K562 (cell line): ENCODE data around the gene IGIP. TPM values are rescaled to one million over a fixed set of nuclear protein-coding genes. Genes with fewer than 3 reads are reported as not detected.
A peak's percentile ranks its signal among the peaks of the same experiment; 100 is the strongest.

ENCODE experiments used
- ATAC-seq: fragments of 200-7000 bp; cut with Tn5 transposase; 3 replicates; pipeline ENCODE4 v1.9.1; 2020; ENCODE audit warnings: moderate library complexity
- BruUV-seq: library from RNA; stranded (reverse); fragments of 400-500 nt; replicated peaks from 2 replicates; lab custom pipeline; 2021; lab: Mats Ljungman, UMichigan
- CTCF ChIA-PET: fragments of 300-600 bp; formaldehyde crosslinking; extraction: SDS; loops from one replicate; lab custom pipeline; 2021; ENCODE audit warnings: low intra/inter-chr PET ratio; lab: Yijun Ruan, JAX
- POLR2A ChIA-PET: fragments of 300-600, 350-650 bp; sonication (Branson Sonifier 250); formaldehyde crosslinking; extraction: SDS; loops from one replicate; lab custom pipeline; 2021; ENCODE audit warnings: antibody characterized with exemption, inconsistent platforms; lab: Yijun Ruan, JAX
- DNase-seq, 4 experiments: peaks; one replicate each; pipeline versions ENCODE4 v3.0.0 to v3.0.0-alpha.2; 2011 to 2018; ENCODE audit warnings: low spot score in 3 of 4, mixed read lengths in 3 of 4; ENCODE audit errors: extremely low read depth in 1 of 4
- FAIRE-seq: peaks from 2 replicates; lab custom pipeline; 2011; peaks lifted over from hg19 to GRCh38; lab: Jason Lieb, UNC
- H2AFZ ChIP-seq: 2 replicates; pipeline ENCODE4 v1.6.0; 2011; ENCODE audit warnings: low read depth, low read length, control low read depth, inconsistent platforms
- H3K27ac ChIP-seq: fragments of 200-600 bp; 3 replicates; pipeline ENCODE4 v1.8.0; 2011; ENCODE audit warnings: low read depth, mild to moderate bottlenecking, control low read depth, inconsistent platforms, low read length, moderate library complexity, mixed read lengths; ENCODE audit errors: extremely low read depth
- H3K27me3 ChIP-seq, 2 experiments: fragments of 300-600 bp in 1 of 2; 2 replicates in 1 of 2; 3 replicates in 1 of 2; pipeline versions ENCODE4 v1.6.0 to v1.8.0; 2011; ENCODE audit warnings: inconsistent platforms in 2 of 2, low read length in 2 of 2, mild to moderate bottlenecking in 1 of 2, mixed read lengths in 1 of 2, moderate library complexity in 1 of 2; ENCODE audit not compliant: control insufficient read depth in 2 of 2, insufficient read depth in 2 of 2
- H3K36me3 ChIP-seq: fragments of 300-600 bp; 3 replicates; pipeline ENCODE4 v1.8.0; 2011; ENCODE audit warnings: mild to moderate bottlenecking, low read length, inconsistent platforms; ENCODE audit not compliant: control insufficient read depth, insufficient read depth
- H3K4me1 ChIP-seq, 2 experiments: fragments of 200-600 bp in 1 of 2; replicated peaks in 1 of 2; 2 replicates in 1 of 2; 3 replicates in 1 of 2; pipeline versions ENCODE4 v1.5.1 to v1.8.0; 2011; ENCODE audit warnings: inconsistent platforms in 2 of 2, low read length in 2 of 2, mild to moderate bottlenecking in 1 of 2, mixed read lengths in 1 of 2, moderate library complexity in 1 of 2; ENCODE audit not compliant: control insufficient read depth in 2 of 2, insufficient read depth in 2 of 2
- H3K4me2 ChIP-seq: 2 replicates; pipeline ENCODE4 v1.6.1; 2011; ENCODE audit warnings: low read length, control low read depth, inconsistent platforms, mixed read lengths; ENCODE audit not compliant: insufficient read depth
- H3K4me3 ChIP-seq: fragments of 200-600 bp; sonication (generic), shearing (Covaris generic); 2 replicates; pipeline ENCODE4 v1.5.1; 2016; ENCODE audit warnings: control low read depth, inconsistent platforms
- H3K79me2 ChIP-seq: fragments of 200-600 bp; 3 replicates; pipeline ENCODE4 v1.8.0; 2011; ENCODE audit warnings: low read length, inconsistent platforms; ENCODE audit not compliant: control insufficient read depth, insufficient read depth
- H3K9ac ChIP-seq, 2 experiments: 2 replicates each; pipeline versions ENCODE4 v1.6.0 to v1.6.1; 2011; ENCODE audit warnings: low read depth in 2 of 2, low read length in 2 of 2, control low read depth in 1 of 2, inconsistent platforms in 1 of 2, mild to moderate bottlenecking in 1 of 2, mixed read lengths in 1 of 2; ENCODE audit not compliant: insufficient read depth in 1 of 2
- H3K9me1 ChIP-seq: one replicate; pipeline ENCODE4 v1.6.0; 2011; ENCODE audit warnings: inconsistent platforms, mild to moderate bottlenecking, low read length, moderate library complexity; ENCODE audit not compliant: control insufficient read depth, insufficient read depth
- H3K9me3 ChIP-seq: replicated peaks from 2 replicates; pipeline ENCODE4 v1.5.1; 2011; ENCODE audit warnings: low read depth, low read length, inconsistent platforms; ENCODE audit not compliant: control insufficient read depth, insufficient read depth
- H4K20me1 ChIP-seq: replicated peaks from 2 replicates; pipeline ENCODE4 v1.6.1; 2011; ENCODE audit warnings: low read length, inconsistent platforms, mixed read lengths; ENCODE audit not compliant: control insufficient read depth, insufficient read depth
- ARHGAP35 ChIP-seq: fragments of 450-650 bp; IDR thresholded peaks from 2 replicates; pipeline ENCODE4 v1.6.1; 2018; ENCODE audit not compliant: partially characterized antibody
- CHD2 ChIP-seq: IDR thresholded peaks from 2 replicates; pipeline ENCODE4 v1.6.1; 2011; ENCODE audit warnings: low read depth, low read length
- HDAC1 ChIP-seq, 2 experiments: fragments of 450-650 bp; IDR thresholded peaks; 2 replicates each; pipeline ENCODE4 v1.6.1; 2016 to 2017; ENCODE audit warnings: inconsistent platforms in 1 of 2, mild to moderate bottlenecking in 1 of 2, moderate library complexity in 1 of 2
- HDAC6 ChIP-seq: IDR thresholded peaks from 2 replicates; pipeline ENCODE4 v1.6.1; 2012; ENCODE audit warnings: low read depth, mild to moderate bottlenecking, control low read depth, inconsistent platforms, low read length, moderate library complexity
- HDAC8 ChIP-seq: fragments of 450-650 bp; IDR thresholded peaks from 2 replicates; pipeline ENCODE4 v1.6.1; 2016; ENCODE audit warnings: mild to moderate bottlenecking, missing genetic modification characterization, moderate library complexity, missing compliant biosample characterization
- HNRNPH1 ChIP-seq: fragments of 200-400 bp; formaldehyde crosslinking; optimal IDR thresholded peaks from 2 replicates; pipeline ENCODE3; 2017; ENCODE audit warnings: low read depth, mild to moderate bottlenecking, low read length, moderate library complexity
- NR3C1 ChIP-seq: sonication (generic); formaldehyde crosslinking; IDR thresholded peaks from 2 replicates; pipeline ENCODE4 v1.8.1; 2022; ENCODE audit warnings: missing genetic modification reagents
- RUNX1 ChIP-seq: sonication (generic); IDR thresholded peaks from 2 replicates; pipeline ENCODE4 v1.6.1; 2016; ENCODE audit warnings: antibody characterized with exemption, low read depth
- TEAD1 ChIP-seq, 2 experiments: fragments of 450-650 bp in 1 of 2; sonication (generic) in 1 of 2; formaldehyde crosslinking; IDR thresholded peaks; 2 replicates each; pipeline versions ENCODE4 v1.4.0 to v1.8.0; 2020 to 2022; ENCODE audit warnings: mild to moderate bottlenecking in 2 of 2, missing genetic modification reagents in 1 of 2
- TGIF2 ChIP-seq: sonication (generic); formaldehyde crosslinking; IDR thresholded peaks from 2 replicates; pipeline ENCODE4 v1.8.1; 2022; ENCODE audit warnings: mild to moderate bottlenecking, missing genetic modification reagents, moderate library complexity
- UBTF ChIP-seq, 2 experiments: IDR thresholded peaks; 2 replicates each; pipeline ENCODE4 v1.6.1; 2012; ENCODE audit warnings: improper control_type of control experiment in 2 of 2, low read depth in 2 of 2, low read length in 2 of 2, borderline replicate concordance in 1 of 2
- ZNF184 ChIP-seq: sonication (generic); formaldehyde crosslinking; IDR thresholded peaks from 2 replicates; pipeline ENCODE4 v1.5.0; 2020; ENCODE audit warnings: missing genetic modification reagents
- ZNF3 ChIP-seq: fragments of 250-450 bp; sonication (Bioruptor Pico); IDR thresholded peaks from 2 replicates; pipeline ENCODE4 v1.5.0; 2021; ENCODE audit warnings: mild to moderate bottlenecking, moderate library complexity
- WGBS: fragments of 100-300 bp; shearing (Covaris generic); methylation state at CpG from one replicate; pipeline ENCODE4 v1.1.6; 2016; ENCODE audit warnings: low coverage, mixed read lengths; ENCODE audit not compliant: insufficient coverage; ENCODE audit errors: missing lambda C conversion rate; 5-methylcytosine and 5-hydroxymethylcytosine counted together
- in situ Hi-C: fragments of 300-500 bp; cut with MboI; formaldehyde crosslinking; loops from 4 replicates; pipeline ENCODE4 v1.15.0; 2018; ENCODE audit warnings: inconsistent platforms, mixed read lengths
- intact Hi-C: fragments of 100-400 bp; cut with micrococcal nuclease; formaldehyde crosslinking; loops from 2 replicates; pipeline ENCODE4 v1.14.2; 2022
- polyA plus RNA-seq, 8 experiments: library from polyadenylated mRNA; depleted of rRNA in 4 of 8; stranded (reverse) in 5 of 8; unstranded in 3 of 8; fragments of >200 nt; fragmentation: Nextera tagmentation in 2 of 8; fragmentation: Illumina TruSeq in 1 of 8; extraction: Ambion mirVana in 2 of 8; extraction: Trizol in 1 of 8; gene quantifications; 2 replicates each; pipeline versions ENCODE4 v1.2.1 to v1.2.3, GENCODE V29; 2011 to 2014; ENCODE audit warnings: inconsistent platforms in 1 of 8, missing spikeins in 1 of 8
- total RNA-seq, 7 experiments: library from RNA; depleted of rRNA in 6 of 7; stranded (reverse); fragments of >200 nt in 6 of 7; fragmentation: Illumina TruSeq in 2 of 7; extraction: Trizol in 2 of 7; gene quantifications; 2 replicates each; pipeline versions ENCODE4 v1.2.1 to v1.2.3, GENCODE V29; 2011 to 2021; ENCODE audit warnings: low replicate concordance in 1 of 7
- TF ChIP-seq, protein P1 (sequence below): fragments of 250-450 bp; sonication (Bioruptor Pico); IDR thresholded peaks from 2 replicates; pipeline ENCODE4 v1.4.0; 2020; ENCODE audit warnings: borderline replicate concordance
- TF ChIP-seq, protein P2 (sequence below), 2 experiments: fragments of 450-650 bp in 1 of 2; sonication (generic) in 1 of 2; formaldehyde crosslinking in 1 of 2; IDR thresholded peaks in 1 of 2; conservative IDR thresholded peaks in 1 of 2; 2 replicates each; pipeline versions ENCODE4 v1.6.1 to v1.8.1; 2016 to 2023; ENCODE audit warnings: mild to moderate bottlenecking in 2 of 2, moderate library complexity in 2 of 2, inconsistent platforms in 1 of 2, missing genetic modification reagents in 1 of 2

The IGIP gene
- total and polyA plus RNA-seq, 9 of the 15 experiments (the other 6 are each of a cell fraction or from before 2014, with no cell fraction given): 0.52 to 1.6 (median 1.2) TPM

GRCh38 chr5:140108093-140109017 lies 17.4 kb upstream of the IGIP start:
- FAIRE-seq: no peak
- POLR2A ChIA-PET: interaction anchor here (0.6 to 2.2 kb wide), 15 partner anchors 10 to 613 kb away, joined by 3 to 7 read pairs (median 4); no protein-coding TSS in a partner anchor
- H3K4me2 ChIP-seq: peak overlapping the region; percentile 89
- in situ Hi-C loops (no loop called here), intact Hi-C loops (no loop called here)
- no peaks in the 10 kb centered on the region for H3K9me3 ChIP-seq
- H3K79me2 ChIP-seq: peaks cover 53% of the 10 kb centered on the region
- WGBS: under 1% methylated on average over 29 of the region's 52 CpGs
- no peaks in the 10 kb centered on the region for H3K27me3 ChIP-seq
- H3K9me1 ChIP-seq: no peaks in the 10 kb centered on the region
- TSS peak; percentile 62 for BruUV-seq
- ATAC-seq: peak; percentile 54
- peak overlapping the region; percentile 78 for H3K27ac ChIP-seq
- 0 out of 2 replicates have a peak, but pooled peaks cover 6% of the 10 kb centered on the region for H4K20me1 ChIP-seq
- H3K4me1 ChIP-seq: peaks cover 22 to 31% of the 10 kb centered on the region in 2 experiments
- H2AFZ ChIP-seq: peak overlapping the region; percentile 56
- H3K9ac ChIP-seq: peak overlapping the region; percentile 64 to 92
- no peaks in the 10 kb centered on the region for H3K36me3 ChIP-seq
- peak in 1 of 4 experiments; percentile 54 for DNase-seq
- CTCF ChIA-PET: interaction anchor here (0.6 to 0.7 kb wide), 2 partner anchors 35 to 199 kb away, joined by 4 to 5 read pairs; no protein-coding TSS in a partner anchor
- H3K4me3 ChIP-seq: peak overlapping the region; percentile 64
- TF ChIP-seq ZNF3 (CRISPR knock-in tag): no peak
- TF ChIP-seq ARHGAP35: peak; percentile 54
- no peak for TF ChIP-seq RUNX1
- TF ChIP-seq, protein P1, sequence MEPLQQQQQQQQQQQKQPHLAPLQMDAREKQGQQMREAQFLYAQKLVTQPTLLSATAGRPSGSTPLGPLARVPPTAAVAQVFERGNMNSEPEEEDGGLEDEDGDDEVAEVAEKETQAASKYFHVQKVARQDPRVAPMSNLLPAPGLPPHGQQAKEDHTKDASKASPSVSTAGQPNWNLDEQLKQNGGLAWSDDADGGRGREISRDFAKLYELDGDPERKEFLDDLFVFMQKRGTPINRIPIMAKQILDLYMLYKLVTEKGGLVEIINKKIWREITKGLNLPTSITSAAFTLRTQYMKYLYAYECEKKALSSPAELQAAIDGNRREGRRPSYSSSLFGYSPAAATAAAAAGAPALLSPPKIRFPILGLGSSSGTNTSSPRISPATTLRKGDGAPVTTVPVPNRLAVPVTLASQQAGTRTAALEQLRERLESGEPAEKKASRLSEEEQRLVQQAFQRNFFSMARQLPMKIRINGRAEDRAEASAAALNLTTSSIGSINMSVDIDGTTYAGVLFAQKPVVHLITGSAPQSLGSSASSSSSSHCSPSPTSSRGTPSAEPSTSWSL: no peak
- TF ChIP-seq ZNF184: no peak
- TF ChIP-seq, protein P2, sequence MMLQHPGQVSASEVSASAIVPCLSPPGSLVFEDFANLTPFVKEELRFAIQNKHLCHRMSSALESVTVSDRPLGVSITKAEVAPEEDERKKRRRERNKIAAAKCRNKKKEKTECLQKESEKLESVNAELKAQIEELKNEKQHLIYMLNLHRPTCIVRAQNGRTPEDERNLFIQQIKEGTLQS (IDR thresholded peaks at IDR 0.05): no peak
- TF ChIP-seq, protein P2 (CRISPR knock-in tag; conservative IDR thresholded peaks at IDR 0.05): no peak
- no peak for TF ChIP-seq CHD2
- no peak for TF ChIP-seq TEAD1 (CRISPR knock-in tag; IDR thresholded peaks at IDR 0.05)
- peak in 1 of 2 experiments; percentile 12; a peak in 1 of 4 replicates for TF ChIP-seq UBTF (IDR thresholded peaks at IDR 0.05; ENCODE audit: borderline replicate concordance in 1 of 2, low read depth in 2 of 2, low read length in 2 of 2)
- no peak for TF ChIP-seq HDAC6
- TF ChIP-seq HDAC1 (IDR thresholded peaks at IDR 0.05): 0 out of 4 replicates have a peak, but pooled peaks of 1 of the 2 experiments have one; percentile 17
- 0 out of 2 replicates have a peak, but pooled peaks have one; percentile 43 for TF ChIP-seq NR3C1
- TF ChIP-seq HNRNPH1: no peak
- no peak for TF ChIP-seq TGIF2 (CRISPR knock-in tag)
- no peak for TF ChIP-seq HDAC8 (tag)
